Uterus (tissue), 2 donors: ENCODE measurements around the gene SCYGR3.

Experiments used
- CTCF ChIP-seq, 4 experiments: fragments of 200-600 bp in 2 of 4; fragments of 450-650 bp in 2 of 4; sonication (generic) in 2 of 4; IDR thresholded peaks; one replicate each; pipeline ENCODE4 v1.5.1; 2016 to 2019; ENCODE audit warnings: antibody characterized with exemption in 4 of 4, mild to moderate bottlenecking in 2 of 4, moderate library complexity in 1 of 4
- POLR2A ChIP-seq, 2 donors: fragments of 450-650 bp; IDR thresholded peaks; one replicate each; pipeline ENCODE4 v1.6.1; 2016; ENCODE audit warnings: antibody characterized with exemption in 2 of 2, mild to moderate bottlenecking in 1 of 2, moderate library complexity in 1 of 2

- TF ChIP-seq CTCF (IDR thresholded peaks at IDR 0.05) (no peak), POLR2A (IDR thresholded peaks at IDR 0.05) (no peak)
Measured at GRCh38 chr2:227568852-227569169, 45.8 kb downstream of the SCYGR3 start.
